IMR-90 (cell line): ENCODE data around the gene IMMP1L. TPM values are rescaled to one million over a fixed set of nuclear protein-coding genes. Genes with fewer than 3 reads are reported as not detected.

ENCODE experiments used
- ATAC-seq: fragments of 200-7000 bp; cut with Tn5 transposase; 2 replicates; pipeline ENCODE4 v1.9.1; 2020; ENCODE audit warnings: low read depth, mild to moderate bottlenecking, moderate library complexity
- BruUV-seq: library from RNA; stranded (reverse); fragments of 400-500 nt; replicated peaks from 2 replicates; lab custom pipeline; 2021; lab: Mats Ljungman, UMichigan
- CTCF ChIA-PET: fragments of 300-600 bp; formaldehyde crosslinking; extraction: SDS; loops from one replicate; lab custom pipeline; 2021; ENCODE audit warnings: antibody characterized with exemption; lab: Yijun Ruan, JAX
- POLR2A ChIA-PET: fragments of 300-600 bp; sonication (Branson Sonifier 250); formaldehyde crosslinking; loops from one replicate; lab custom pipeline; 2022; ENCODE audit warnings: antibody characterized with exemption; ENCODE audit not compliant: unreplicated experiment; lab: Charles Lee
- DNase-seq: peaks from one replicate; pipeline ENCODE4 v3.0.0; 2013
- H2AFZ ChIP-seq: replicated peaks from 2 replicates; pipeline ENCODE3; 2013; ENCODE audit warnings: low read length, mild to moderate bottlenecking; ENCODE audit not compliant: poor library complexity
- H2AK5ac ChIP-seq: 2 replicates; pipeline ENCODE4 v1.6.1; 2013; ENCODE audit warnings: low read depth, low read length, inconsistent platforms
- H2AK9ac ChIP-seq: replicated peaks from 2 replicates; pipeline ENCODE3; 2013; ENCODE audit warnings: mild to moderate bottlenecking, low read depth, low read length, moderate library complexity; ENCODE audit not compliant: poor library complexity
- H2BK120ac ChIP-seq: 2 replicates; pipeline ENCODE4 v1.6.1; 2013; ENCODE audit warnings: low read depth, low read length, inconsistent platforms
- H2BK15ac ChIP-seq: 3 replicates; pipeline ENCODE4 v1.6.1; 2013; ENCODE audit warnings: low read depth, low read length, inconsistent platforms
- H2BK20ac ChIP-seq: 2 replicates; pipeline ENCODE4 v1.6.1; 2013; ENCODE audit warnings: low read depth, mild to moderate bottlenecking, inconsistent platforms, low read length, moderate library complexity
- H2BK5ac ChIP-seq: 2 replicates; pipeline ENCODE4 v1.6.1; 2013; ENCODE audit warnings: mild to moderate bottlenecking, low read depth, low read length, inconsistent platforms; ENCODE audit not compliant: poor library complexity, severe bottlenecking
- H3K14ac ChIP-seq: replicated peaks from 2 replicates; pipeline ENCODE4 v1.6.1; 2013; ENCODE audit warnings: low read depth, low read length, inconsistent platforms
- H3K18ac ChIP-seq: 2 replicates; pipeline ENCODE4 v1.6.1; 2013; ENCODE audit warnings: low read depth, low read length, control low read depth
- H3K23ac ChIP-seq: 2 replicates; pipeline ENCODE4 v1.6.1; 2013; ENCODE audit warnings: low read depth, low read length, inconsistent platforms
- H3K27ac ChIP-seq: 2 replicates; pipeline ENCODE4 v1.5.1; 2013; ENCODE audit warnings: mild to moderate bottlenecking, control low read depth, low read length; ENCODE audit not compliant: insufficient read depth
- H3K27me3 ChIP-seq: 2 replicates; pipeline ENCODE4 v1.6.1; 2013; ENCODE audit warnings: low read length; ENCODE audit not compliant: control insufficient read depth, insufficient read depth
- H3K36me3 ChIP-seq: 2 replicates; pipeline ENCODE4 v1.6.1; 2013; ENCODE audit warnings: low read length, mixed read lengths; ENCODE audit not compliant: control insufficient read depth, insufficient read depth
- H3K4ac ChIP-seq: 2 replicates; pipeline ENCODE4 v1.6.1; 2013; ENCODE audit warnings: low read depth, low read length, inconsistent platforms
- H3K4me1 ChIP-seq: 2 replicates; pipeline ENCODE4 v1.6.1; 2013; ENCODE audit warnings: low read length, mixed read lengths; ENCODE audit not compliant: control insufficient read depth, insufficient read depth
- H3K4me2 ChIP-seq: 2 replicates; pipeline ENCODE4 v1.6.1; 2013; ENCODE audit warnings: low read depth, mild to moderate bottlenecking, control low read depth, low read length, moderate library complexity
- H3K4me3 ChIP-seq: 2 replicates; pipeline ENCODE4 v1.5.1; 2013; ENCODE audit warnings: low read depth, mild to moderate bottlenecking, control low read depth, low read length, moderate library complexity; ENCODE audit not compliant: insufficient read depth
- H3K56ac ChIP-seq: 2 replicates; pipeline ENCODE4 v1.6.1; 2013; ENCODE audit warnings: low read length, inconsistent platforms; ENCODE audit not compliant: insufficient read depth; ENCODE audit errors: extremely low read depth
- H3K79me1 ChIP-seq, 2 experiments: 2 replicates each; pipeline ENCODE4 v1.6.1; 2013; ENCODE audit warnings: low read length in 2 of 2, inconsistent platforms in 1 of 2, low read depth in 1 of 2
- H3K9ac ChIP-seq: 2 replicates; pipeline ENCODE4 v1.6.1; 2013; ENCODE audit warnings: low read depth, low read length, control low read depth
- H3K9me1 ChIP-seq: 2 replicates; pipeline ENCODE4 v1.6.1; 2013; ENCODE audit warnings: low read length, inconsistent platforms; ENCODE audit not compliant: insufficient read depth
- H3K9me3 ChIP-seq: 2 replicates; pipeline ENCODE4 v1.6.1; 2013; ENCODE audit warnings: low read length; ENCODE audit not compliant: control insufficient read depth, insufficient read depth
- H4K20me1 ChIP-seq: 2 replicates; pipeline ENCODE4 v1.6.1; 2013; ENCODE audit warnings: low read length, inconsistent platforms; ENCODE audit not compliant: insufficient read depth
- H4K5ac ChIP-seq: 2 replicates; pipeline ENCODE4 v1.6.1; 2013; ENCODE audit warnings: mild to moderate bottlenecking, low read depth, low read length, control low read depth
- H4K8ac ChIP-seq, 2 experiments: 2 replicates each; pipeline ENCODE4 v1.6.1; 2013; ENCODE audit warnings: low read depth in 2 of 2, low read length in 2 of 2, control low read depth in 1 of 2, inconsistent platforms in 1 of 2
- H4K91ac ChIP-seq: 2 replicates; pipeline ENCODE4 v1.6.1; 2013; ENCODE audit warnings: low read depth, low read length, inconsistent platforms; ENCODE audit not compliant: insufficient read depth
- BHLHE40 ChIP-seq: fragments of 150-350 bp; IDR thresholded peaks from 2 replicates; pipeline ENCODE4 v1.6.1; 2016; ENCODE audit warnings: mild to moderate bottlenecking, low read depth, low read length
- CTCF ChIP-seq: conservative IDR thresholded peaks from 2 replicates; pipeline ENCODE4 v1.5.1; 2012; ENCODE audit warnings: mild to moderate bottlenecking, low read depth, low read length, improper control_type of control experiment
- FOS ChIP-seq: fragments of 150-350 bp; IDR thresholded peaks from 2 replicates; pipeline ENCODE4 v1.6.1; 2016; ENCODE audit warnings: low read depth, low read length
- MAFK ChIP-seq: IDR thresholded peaks from 2 replicates; pipeline ENCODE4 v1.6.1; 2012; ENCODE audit warnings: low read depth, low read length, improper control_type of control experiment
- MAZ ChIP-seq: IDR thresholded peaks from 2 replicates; pipeline ENCODE4 v1.6.1; 2012; ENCODE audit warnings: low read depth, mild to moderate bottlenecking, low read length, improper control_type of control experiment, moderate library complexity, borderline replicate concordance
- NFE2L2 ChIP-seq: fragments of 150-350 bp; IDR thresholded peaks from 2 replicates; pipeline ENCODE4 v1.6.1; 2016; ENCODE audit warnings: low read depth, mild to moderate bottlenecking, low read length
- POLR2A ChIP-seq: IDR thresholded peaks from 2 replicates; pipeline ENCODE4 v1.6.1; 2012; ENCODE audit warnings: mild to moderate bottlenecking, low read depth, low read length
- RAD21 ChIP-seq: IDR thresholded peaks from 2 replicates; pipeline ENCODE4 v1.6.1; 2012; ENCODE audit warnings: low read length, improper control_type of control experiment
- RCOR1 ChIP-seq: IDR thresholded peaks from 2 replicates; pipeline ENCODE4 v1.6.1; 2012; ENCODE audit warnings: mild to moderate bottlenecking, low read length, improper control_type of control experiment; ENCODE audit not compliant: insufficient replicate concordance
- RFX5 ChIP-seq: IDR thresholded peaks from 2 replicates; pipeline ENCODE4 v1.8.0; 2012; ENCODE audit warnings: low read depth, mild to moderate bottlenecking, low read length, moderate library complexity
- SMC3 ChIP-seq: fragments of 150-350 bp; IDR thresholded peaks from 2 replicates; pipeline ENCODE4 v1.6.1; 2016; ENCODE audit warnings: low read depth, mild to moderate bottlenecking, antibody characterized with exemption, low read length, moderate library complexity
- USF2 ChIP-seq: fragments of 150-350 bp; IDR thresholded peaks from 2 replicates; pipeline ENCODE4 v1.6.1; 2017; ENCODE audit warnings: mild to moderate bottlenecking, antibody characterized with exemption, low read length, low read depth
- dilution Hi-C: fragments of 300-500 bp; cut with HindIII; formaldehyde crosslinking; loops from one replicate; pipeline ENCODE4 v1.14.3; 2018; ENCODE audit warnings: low sequenced_read_pairs; ENCODE audit not compliant: unreplicated experiment
- in situ Hi-C: fragments of 300-500 bp; cut with MboI; formaldehyde crosslinking; loops from 3 replicates; pipeline ENCODE4 v1.14.3; 2019; ENCODE audit warnings: low sequenced_read_pairs, inconsistent platforms, mixed read lengths
- intact Hi-C: fragments of 100-400 bp; cut with micrococcal nuclease; formaldehyde crosslinking; loops from 2 replicates; pipeline ENCODE4 v1.10.0; 2022
- polyA plus RNA-seq, 3 experiments: library from polyadenylated mRNA; depleted of rRNA; stranded (reverse); fragments of >200 nt; gene quantifications; 2 replicates each; pipeline ENCODE4 v1.2.3, GENCODE V29; 2012; ENCODE audit warnings: low replicate concordance in 1 of 3
- total RNA-seq: library from RNA; depleted of rRNA; stranded (reverse); fragments of >200 nt; gene quantifications from 2 replicates; pipeline ENCODE4 v1.2.3, GENCODE V29; 2012

IMMP1L gene
- total and polyA plus RNA-seq, 2 of the 4 experiments (the other 2 are of a cell fraction): 5.0 to 10.7 TPM

GRCh38 chr11:31474083-31474482 lies 35.3 kb downstream of the IMMP1L start:
- no peak for ATAC-seq
- Histone ChIP-seq H4K8ac (no peak overlapping the region), H2BK5ac (no peak overlapping the region), H4K20me1 (no peaks in the 10 kb centered on the region), H3K9me3 (no peaks in the 10 kb centered on the region), H4K5ac (no peak overlapping the region), H3K79me1 (peaks cover 0 to 3% of the 10 kb centered on the region in 2 experiments; a peak in 2 of 4 replicates), H2AK9ac (no peak overlapping the region), H3K23ac (no peak overlapping the region), H3K9me1 (no peaks in the 10 kb centered on the region), H3K4me2 (no peak overlapping the region), H3K27ac (no peak overlapping the region), H3K27me3 (no peaks in the 10 kb centered on the region), H3K18ac (no peak overlapping the region), H3K4me3 (no peak overlapping the region), H2BK120ac (no peak overlapping the region), H2AFZ (no peak overlapping the region), H3K9ac (no peak overlapping the region), H2BK15ac (no peak overlapping the region), H3K14ac (no peak overlapping the region), H3K36me3 (no peaks in the 10 kb centered on the region), H3K56ac (no peak overlapping the region), H2AK5ac (no peak overlapping the region), H3K4ac (no peak overlapping the region), H4K91ac (no peak overlapping the region), H2BK20ac (no peak overlapping the region), H3K4me1 (no peaks in the 10 kb centered on the region)
- no peak for DNase-seq
- intact Hi-C loops (no loop called here), dilution Hi-C loops (no loop called here), in situ Hi-C loops (no loop called here)
- CTCF ChIA-PET: no interaction called here
- POLR2A ChIA-PET: no interaction called here
- no TSS peak for BruUV-seq
- TF ChIP-seq MAZ (no peak), USF2 (no peak), NFE2L2 (no peak), POLR2A (no peak), SMC3 (no peak), FOS (no peak), RAD21 (no peak), RFX5 (no peak), RCOR1 (no peak), CTCF (no peak), BHLHE40 (no peak), MAFK (no peak)
